Astrocyte of the spinal cord (primary cell): ENCODE measurements around the gene FANK1.

Experiments
- DNase-seq: peaks from one replicate; pipeline ENCODE4 v3.0.0; 2011; ENCODE audit warnings: low read depth, low spot score
- H3K4me3 ChIP-seq: 2 replicates; pipeline ENCODE4 v1.5.1; 2011; ENCODE audit warnings: low read depth, mild to moderate bottlenecking, low read length, moderate library complexity
- CTCF ChIP-seq: IDR thresholded peaks from 2 replicates; pipeline ENCODE4 v1.5.1; 2012; ENCODE audit warnings: low read depth, mild to moderate bottlenecking, low read length, inconsistent platforms
- in situ Hi-C: cut with HindIII; loops from 2 replicates; pipeline ENCODE4 v1.10.0; 2017; ENCODE audit warnings: low sequenced_read_pairs

The FANK1 gene

GRCh38 chr10:126022841-126023240, 126.5 kb downstream of the FANK1 start:
- no peak overlapping the region for H3K4me3 ChIP-seq
- in situ Hi-C loops, result no loop called here
- no peak for DNase-seq
- TF ChIP-seq CTCF, result no peak

- TF ChIP-seq CTCF, result no peak
- DNase-seq, result no peak
- H3K4me3 ChIP-seq, result no peak overlapping the region
- in situ Hi-C loops, result no loop called here
Measured at GRCh38 chr10:126027692-126028091, 131.3 kb downstream of the FANK1 start.

GRCh38 chr10:126029999-126030398, 133.6 kb downstream of the FANK1 start:
- DNase-seq, result no peak
- H3K4me3 ChIP-seq, result no peak overlapping the region
- in situ Hi-C loops, result no loop called here
- no peak for TF ChIP-seq CTCF

- no peak for TF ChIP-seq CTCF
- in situ Hi-C loops, result no loop called here
- H3K4me3 ChIP-seq, result no peak overlapping the region
- DNase-seq, result no peak
Measured at GRCh38 chr10:126034586-126034985, 138.2 kb downstream of the FANK1 start.

- H3K4me3 ChIP-seq, result no peak overlapping the region
- in situ Hi-C loops, result no loop called here
- no peak for TF ChIP-seq CTCF
- DNase-seq, result no peak
Measured at GRCh38 chr10:126036515-126036914, 140.2 kb downstream of the FANK1 start.

- in situ Hi-C loops, result no loop called here
- TF ChIP-seq CTCF, result no peak
- no peak for DNase-seq
- no peak overlapping the region for H3K4me3 ChIP-seq
Measured at GRCh38 chr10:126037946-126038345, 141.6 kb downstream of the FANK1 start.

GRCh38 chr10:126041117-126041516, 144.8 kb downstream of the FANK1 start:
- H3K4me3 ChIP-seq, result no peak overlapping the region
- in situ Hi-C loops, result no loop called here
- DNase-seq, result no peak
- TF ChIP-seq CTCF, result no peak
